Psoas muscle (tissue), 8 donors: ENCODE data around the gene FAM90A26. TPM values are rescaled to one million over a fixed set of nuclear protein-coding genes. Genes with fewer than 3 reads are reported as not detected.
"Not testable (repeated sequence)": the region's sequence is repeated elsewhere in the genome, so short reads cannot be mapped to it uniquely, and the experiment has no call there.

ENCODE experiments used
- ATAC-seq, 4 donors: fragments of 200-7000 bp; cut with Tn5 transposase; one replicate each; pipeline ENCODE4 v1.9.1; 2020; ENCODE audit warnings: moderate library complexity in 3 of 4, mild to moderate bottlenecking in 2 of 4
- DNase-seq, 2 donors: peaks; one replicate each; pipeline ENCODE4 v3.0.0-alpha.2; 2020
- H3K27ac ChIP-seq: fragments of 200-600 bp; one replicate; pipeline ENCODE4 v1.8.0; 2022
- H3K27me3 ChIP-seq, 3 donors: fragments of 200-600 bp in 1 of 3; one replicate each; pipeline versions ENCODE4 v1.6.1 to v1.8.0; 2013 to 2022; ENCODE audit warnings: low read length in 2 of 3, mild to moderate bottlenecking in 2 of 3, moderate library complexity in 1 of 3; ENCODE audit not compliant: insufficient read depth in 3 of 3
- H3K36me3 ChIP-seq, 2 donors: fragments of 200-600 bp in 1 of 2; one replicate each; pipeline versions ENCODE4 v1.6.1 to v1.8.0; 2013 to 2022; ENCODE audit warnings: low read depth in 1 of 2, mild to moderate bottlenecking in 1 of 2, moderate library complexity in 1 of 2; ENCODE audit not compliant: insufficient read depth in 1 of 2
- H3K4me1 ChIP-seq: fragments of 200-600 bp; one replicate; pipeline ENCODE4 v1.8.0; 2022
- H3K4me3 ChIP-seq: fragments of 200-600 bp; one replicate; pipeline ENCODE4 v1.8.0; 2022; ENCODE audit warnings: mild to moderate bottlenecking
- H3K9me3 ChIP-seq: fragments of 200-600 bp; one replicate; pipeline ENCODE4 v1.8.0; 2022
- WGBS, 3 donors: extraction: QIAGEN DNeasy Blood & Tissue Kit; methylation state at CpG; one replicate each; pipeline versions ENCODE4 v1.1.6 to v1.1.7; 2013; 5-methylcytosine and 5-hydroxymethylcytosine counted together
- intact Hi-C, 2 donors: fragments of 100-400 bp; cut with DNase I; formaldehyde crosslinking; loops; one replicate each; pipeline versions ENCODE4 v1.11.0 to v1.14.2; 2022
- long read RNA-seq, 2 donors: library from polyadenylated mRNA; unstranded; transcript quantifications; one replicate each; pipeline ENCODE4 v2.0.0, GENCODE V29; 2021
- polyA plus RNA-seq, 3 donors: library from polyadenylated mRNA; stranded (reverse); fragments of 200-250 nt; gene quantifications; one replicate each; pipeline ENCODE4 v1.2.3, GENCODE V29; 2013
- total RNA-seq, 4 donors: library from RNA; stranded (reverse); fragmentation: NEBNext Ultra II Directional in 2 of 4; extraction: Animal tissue kit (Norgen Biotek cat#: 25700) in 2 of 4; gene quantifications; one replicate each; pipeline versions ENCODE4 v1.2.1 to v1.2.4, GENCODE V29; 2021 to 2023
- TF ChIP-seq, protein P1 (sequence below): fragments of 200-600 bp; IDR thresholded peaks from one replicate; pipeline ENCODE4 v1.8.0; 2022; ENCODE audit warnings: antibody characterized with exemption
- donor health status: healthy with polysubstance abuse.
- donor health status: DM: no; HTN: no; CAD: no; lungs with moderate emphysema.
- donor health status: Bipolar disorder and iron deficiency.
- donor health status: healthy.
- donor health status: DM: yes; HTN: yes; CAD: no.
- donor health status: DM: no; HTN: no; CAD: no.
- donor health status: DM: no; HTN: no; CAD: no.
- donor health status: DM: yes; HTN: yes; CAD: no.

Gene FAM90A26
- not detected for total RNA-seq
- polyA plus RNA-seq, result not detected
- long read RNA-seq, donor 1, result 0 reads
- long read RNA-seq, donor 2, result 0 reads

DNA sequence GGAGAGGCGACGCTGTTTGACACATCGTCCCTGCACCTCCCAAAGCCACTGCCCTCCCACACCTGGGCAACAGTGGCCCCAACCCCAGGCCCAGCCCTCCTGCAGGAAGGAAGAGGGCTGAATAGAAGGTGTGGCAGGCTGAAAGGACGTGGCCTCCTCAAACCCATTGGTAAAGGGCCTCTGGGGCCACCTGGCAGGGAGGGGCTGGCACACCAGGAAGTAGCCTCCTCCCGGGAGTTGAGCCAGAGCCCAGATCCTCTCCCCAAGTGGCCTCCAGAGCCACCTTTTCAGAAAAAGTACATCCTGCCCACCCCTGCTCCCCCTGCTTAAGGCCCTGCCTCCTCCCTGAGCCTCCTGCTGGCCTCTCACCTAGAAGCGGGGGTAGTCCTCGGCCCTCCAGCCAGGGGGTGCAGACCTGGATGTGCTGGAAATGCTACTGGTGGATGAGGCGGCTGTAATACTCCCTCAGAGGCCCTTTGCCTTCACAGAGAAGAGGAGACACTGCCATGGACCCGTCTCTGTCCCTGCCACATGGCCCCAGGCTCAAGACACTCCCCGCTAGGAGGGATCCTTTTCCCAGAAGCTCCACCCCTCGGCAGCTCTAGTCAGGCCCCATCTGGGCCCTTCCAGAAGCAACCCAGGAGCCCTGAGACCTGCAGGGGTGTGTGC is at the start of gene FAM90A26:
Gene FAM90A26 (plus strand): TSS at position 619 of the 669 bp plus-strand sequence. CDS start 2,764 bp downstream, outside the sequence.
- ATAC-seq, H3K36me3 ChIP-seq, intact Hi-C loops, H3K9me3 ChIP-seq, DNase-seq, H3K4me1 ChIP-seq, H3K27ac ChIP-seq, H3K27me3 ChIP-seq, H3K4me3 ChIP-seq: not testable (repeated sequence)
- 79 to 83% methylated on average over 7 to 10 of the region's 11 CpGs; no CpG with 5 or more reads in 1 of the 3 donors for WGBS, 3 donors

DNA sequence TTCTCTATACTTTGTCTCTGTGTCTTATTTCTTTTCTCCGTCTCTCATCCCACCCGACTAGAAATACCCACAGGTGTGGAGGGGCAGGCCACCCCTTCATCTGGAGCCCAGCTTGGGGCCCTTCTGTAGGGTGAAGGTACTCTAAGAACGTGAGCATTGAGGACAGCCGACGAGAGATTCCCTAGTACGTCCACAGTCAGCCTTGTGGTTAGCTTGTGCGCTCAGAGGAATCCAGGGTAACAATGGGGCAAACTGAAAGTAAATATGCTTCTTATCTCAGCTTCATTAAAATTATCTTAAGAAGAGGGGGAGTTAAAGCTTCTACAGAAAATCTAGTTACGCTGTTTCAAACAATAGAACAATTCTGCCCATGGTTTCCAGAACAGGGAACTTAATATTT is 47.5 kb upstream of the FAM90A26 start:
- H3K4me3 ChIP-seq, H3K36me3 ChIP-seq, H3K27ac ChIP-seq, intact Hi-C loops, H3K9me3 ChIP-seq, H3K4me1 ChIP-seq, DNase-seq, ATAC-seq: not testable (repeated sequence)
- WGBS, 3 donors, result 82 to 92% (median 83%) methylated on average over 8 of the region's 8 CpGs
- peaks cover 0 to 12% (median 0%) of the 10 kb centered on the region in 3 donors for H3K27me3 ChIP-seq

DNA sequence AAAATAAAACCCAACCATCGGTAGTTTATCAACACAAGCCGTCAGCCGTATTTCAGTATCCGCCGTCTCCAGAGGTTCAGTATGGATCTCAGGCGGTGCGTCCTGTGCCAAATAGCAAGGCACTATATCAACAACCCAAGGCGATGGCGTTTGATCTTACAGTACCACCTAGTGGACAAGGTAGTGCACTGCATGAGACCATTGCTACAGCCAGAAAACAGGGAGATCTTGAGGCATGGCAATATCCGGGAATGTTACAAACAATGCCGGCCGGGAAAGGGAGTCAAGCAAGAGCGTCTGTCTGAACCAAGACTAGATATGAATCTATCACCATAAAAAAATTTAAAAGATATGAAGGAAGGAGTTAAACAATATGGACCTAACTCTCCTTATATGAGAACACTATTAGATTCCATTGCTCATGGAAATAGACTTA is 46.6 kb upstream of the FAM90A26 start:
- TF ChIP-seq, protein P1, sequence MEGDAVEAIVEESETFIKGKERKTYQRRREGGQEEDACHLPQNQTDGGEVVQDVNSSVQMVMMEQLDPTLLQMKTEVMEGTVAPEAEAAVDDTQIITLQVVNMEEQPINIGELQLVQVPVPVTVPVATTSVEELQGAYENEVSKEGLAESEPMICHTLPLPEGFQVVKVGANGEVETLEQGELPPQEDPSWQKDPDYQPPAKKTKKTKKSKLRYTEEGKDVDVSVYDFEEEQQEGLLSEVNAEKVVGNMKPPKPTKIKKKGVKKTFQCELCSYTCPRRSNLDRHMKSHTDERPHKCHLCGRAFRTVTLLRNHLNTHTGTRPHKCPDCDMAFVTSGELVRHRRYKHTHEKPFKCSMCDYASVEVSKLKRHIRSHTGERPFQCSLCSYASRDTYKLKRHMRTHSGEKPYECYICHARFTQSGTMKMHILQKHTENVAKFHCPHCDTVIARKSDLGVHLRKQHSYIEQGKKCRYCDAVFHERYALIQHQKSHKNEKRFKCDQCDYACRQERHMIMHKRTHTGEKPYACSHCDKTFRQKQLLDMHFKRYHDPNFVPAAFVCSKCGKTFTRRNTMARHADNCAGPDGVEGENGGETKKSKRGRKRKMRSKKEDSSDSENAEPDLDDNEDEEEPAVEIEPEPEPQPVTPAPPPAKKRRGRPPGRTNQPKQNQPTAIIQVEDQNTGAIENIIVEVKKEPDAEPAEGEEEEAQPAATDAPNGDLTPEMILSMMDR, result peak; percentile 75
- ATAC-seq, H3K4me3 ChIP-seq, H3K27ac ChIP-seq, H3K36me3 ChIP-seq, DNase-seq, H3K4me1 ChIP-seq, H3K9me3 ChIP-seq, intact Hi-C loops: not testable (repeated sequence)
- peaks cover 0 to 12% (median 0%) of the 10 kb centered on the region in 3 donors for H3K27me3 ChIP-seq
- 1% methylated on average over 13 of the region's 13 CpGs for whole genome bisulfite sequencing, 3 donors

- H3K27me3 ChIP-seq, result peaks cover 0 to 12% (median 0%) of the 10 kb centered on the region in 3 donors
- H3K27ac ChIP-seq, H3K36me3 ChIP-seq, H3K4me3 ChIP-seq, H3K4me1 ChIP-seq, DNase-seq, H3K9me3 ChIP-seq, intact Hi-C loops, ATAC-seq: not testable (repeated sequence)
- WGBS, 3 donors, result 56 to 65% (median 58%) methylated on average over 3 of the region's 3 CpGs
These were observed 44.5 kb upstream of the FAM90A26 start for GRCh38 chr4:9125601-9126161.

DNA sequence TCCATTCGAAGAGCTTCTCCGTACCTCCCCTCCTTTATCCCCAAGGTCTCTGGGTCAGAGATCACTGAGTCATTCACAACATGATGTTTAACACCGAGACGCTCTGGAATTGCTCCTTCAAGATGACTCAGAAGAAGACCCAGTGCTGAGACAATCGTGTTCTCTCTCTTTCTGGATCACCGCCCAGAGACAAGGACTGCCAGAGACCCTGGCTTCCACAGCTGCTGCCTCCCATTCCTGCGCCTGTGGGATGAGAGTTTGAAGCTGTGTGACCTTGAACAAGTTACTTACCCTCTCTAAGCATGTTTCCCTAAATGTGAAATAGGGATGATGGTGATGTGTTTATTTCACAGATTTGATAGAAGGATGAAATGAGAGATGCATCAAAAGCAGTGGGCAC is 38.8 kb upstream of the FAM90A26 start:
- intact Hi-C loops, H3K36me3 ChIP-seq, ATAC-seq, H3K4me1 ChIP-seq, H3K27me3 ChIP-seq, H3K4me3 ChIP-seq, H3K9me3 ChIP-seq, H3K27ac ChIP-seq: not testable (repeated sequence)
- peak in 1 of 2 donors; percentile 41 for DNase-seq
- 29 to 61% (median 30%) methylated on average over 7 of the region's 7 CpGs for WGBS, 3 donors

DNA sequence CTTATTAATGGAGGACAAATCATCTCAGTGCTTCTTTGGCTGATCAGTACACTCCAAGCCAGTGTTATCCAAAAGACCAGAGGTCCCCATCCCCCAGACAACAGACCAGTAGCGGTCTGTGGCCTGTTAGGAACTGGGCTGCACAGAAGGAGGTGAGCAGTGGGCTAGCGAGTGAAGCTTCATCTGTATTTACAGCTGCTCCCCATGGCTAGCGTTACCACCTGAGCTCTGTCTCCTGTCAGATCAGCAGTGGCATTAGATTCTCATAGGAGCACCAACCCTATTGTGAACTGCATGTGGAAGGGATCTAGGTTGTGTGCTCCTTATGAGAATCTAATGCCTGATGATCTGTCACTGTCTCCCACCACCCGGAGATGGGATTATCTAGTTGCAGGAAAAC is 37.4 kb upstream of the FAM90A26 start:
- H3K27me3 ChIP-seq, H3K27ac ChIP-seq, H3K9me3 ChIP-seq, intact Hi-C loops, H3K4me3 ChIP-seq, H3K36me3 ChIP-seq, DNase-seq, ATAC-seq, H3K4me1 ChIP-seq: not testable (repeated sequence)
- WGBS, 3 donors, result 94 to 97% (median 95%) methylated on average over 4 of the region's 4 CpGs

GRCh38 chr4:9134011-9134410 is 36.2 kb upstream of the FAM90A26 start:
- H3K9me3 ChIP-seq, DNase-seq, H3K36me3 ChIP-seq, H3K4me3 ChIP-seq, H3K27ac ChIP-seq, H3K27me3 ChIP-seq, ATAC-seq, intact Hi-C loops, H3K4me1 ChIP-seq: not testable (repeated sequence)
- 80 to 89% (median 83%) methylated on average over 5 of the region's 5 CpGs for WGBS, 3 donors

- peak; percentile 69 to 76 for DNase-seq
- H3K9me3 ChIP-seq, intact Hi-C loops, H3K27ac ChIP-seq, H3K4me1 ChIP-seq, H3K27me3 ChIP-seq, H3K4me3 ChIP-seq, ATAC-seq, H3K36me3 ChIP-seq: not testable (repeated sequence)
- 4 to 10% (median 8%) methylated on average over 12 of the region's 12 CpGs for WGBS, 3 donors
These were observed 35.7 kb upstream of the FAM90A26 start for GRCh38 chr4:9134556-9134955.

GRCh38 chr4:9141050-9141449 is 29.2 kb upstream of the FAM90A26 start:
- WGBS, 3 donors, result 91 to 95% (median 91%) methylated on average over 11 of the region's 11 CpGs
- intact Hi-C loops, H3K27me3 ChIP-seq, DNase-seq, H3K4me1 ChIP-seq, H3K9me3 ChIP-seq, H3K27ac ChIP-seq, H3K36me3 ChIP-seq, H3K4me3 ChIP-seq, ATAC-seq: not testable (repeated sequence)

DNA sequence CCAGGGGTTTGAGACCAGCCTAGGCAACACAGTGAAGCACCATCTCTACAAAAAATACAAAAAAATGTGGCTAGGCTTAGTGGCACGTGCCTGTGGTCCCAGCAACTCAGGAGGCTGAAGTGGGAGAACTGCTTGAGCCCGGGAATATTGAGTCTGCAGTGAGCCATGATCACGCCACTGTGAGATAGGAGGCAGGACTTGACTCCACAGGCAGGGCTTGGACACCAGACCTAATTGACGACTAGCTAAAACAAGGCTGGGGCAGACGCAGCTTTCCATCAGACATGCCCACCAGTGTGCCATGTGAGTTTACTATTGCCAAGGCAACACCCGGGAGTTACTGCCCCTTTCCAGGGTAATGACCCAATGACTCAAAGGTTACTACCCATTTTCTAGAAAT is 27.4 kb upstream of the FAM90A26 start:
- ATAC-seq, intact Hi-C loops: not testable (repeated sequence)
- 80 to 92% (median 88%) methylated on average over 6 of the region's 6 CpGs for WGBS, 3 donors

More for the DNA sequence above, 27.4 kb upstream of the FAM90A26 start:
- not testable (repeated sequence) for H3K4me3 ChIP-seq, H3K27ac ChIP-seq, DNase-seq, H3K9me3 ChIP-seq, H3K27me3 ChIP-seq, H3K4me1 ChIP-seq, H3K36me3 ChIP-seq
